Brain microvascular endothelial cell (primary cell): Measurements from ENCODE around the gene FSTL1.
A peak's percentile ranks its signal among the peaks of the same experiment; 100 is the strongest.

Experiments used
- DNase-seq: peaks from one replicate; pipeline ENCODE4 v3.0.0-alpha.2; 2020
- H3K27ac ChIP-seq: fragments of 250-450 bp; sonication (Bioruptor Pico); 2 replicates; pipeline ENCODE4 v1.5.1; 2020; ENCODE audit warnings: mild to moderate bottlenecking, moderate library complexity
- H3K27me3 ChIP-seq: fragments of 250-450 bp; sonication (Bioruptor Pico); replicated peaks from 2 replicates; pipeline ENCODE4 v1.5.1; 2020; ENCODE audit warnings: mild to moderate bottlenecking
- H3K36me3 ChIP-seq: fragments of 250-450 bp; sonication (Bioruptor Pico); replicated peaks from 2 replicates; pipeline ENCODE4 v1.5.1; 2020; ENCODE audit warnings: mild to moderate bottlenecking
- H3K4me3 ChIP-seq: 2 replicates; pipeline ENCODE4 v1.5.1; 2011; ENCODE audit warnings: low read depth, mild to moderate bottlenecking, control low read depth, low read length, moderate library complexity
- CTCF ChIP-seq: IDR thresholded peaks from 2 replicates; pipeline ENCODE4 v1.5.1; 2011; ENCODE audit warnings: low read depth, mild to moderate bottlenecking, moderate library complexity, low read length, control low read depth, inconsistent platforms; ENCODE audit errors: missing control alignments
- in situ Hi-C: cut with HindIII; loops from 2 replicates; pipeline ENCODE4 v1.10.0; 2017; ENCODE audit warnings: low sequenced_read_pairs, low pct_ligation_motif_present

Gene FSTL1

DNA sequence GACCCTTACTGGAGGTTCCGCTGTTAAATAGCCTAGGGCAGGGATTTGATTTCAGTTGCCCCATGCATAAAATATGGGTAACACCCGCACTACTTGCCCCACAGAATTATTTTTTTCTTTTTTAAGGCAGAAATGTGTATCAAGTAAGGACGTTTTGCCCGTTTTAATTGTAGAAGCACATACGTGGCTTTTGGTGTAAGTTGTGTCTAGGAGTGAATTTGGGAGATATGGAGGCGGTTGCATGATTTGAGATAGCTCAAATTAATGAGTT, 101.0 kb downstream of the FSTL1 start:
- Histone ChIP-seq H3K36me3 (no peaks in the 10 kb centered on the region), H3K27ac (peak overlapping the region; percentile 75), H3K4me3 (peak overlapping the region; percentile 87), H3K27me3 (no peaks in the 10 kb centered on the region)
- TF ChIP-seq CTCF = no peak
- no peak for DNase-seq
- in situ Hi-C loops = no loop called here

- Histone ChIP-seq H3K36me3 (no peaks in the 10 kb centered on the region), H3K27me3 (no peaks in the 10 kb centered on the region), H3K4me3 (peak within 1 kb of the TSS; percentile 87), H3K27ac (peak within 1 kb of the TSS; percentile 75)
- DNase-seq = peak; percentile 80
- TF ChIP-seq CTCF = no peak
- in situ Hi-C loops = no loop called here
These were observed 101.6 kb downstream of the FSTL1 start, which contains the start of gene LRRC58 for GRCh38 chr3:120348991-120349854. Gene LRRC58 (minus strand): TSS chr3:120349354. CDS start chr3:120349243, 111 bp downstream.

GRCh38 chr3:120348065-120348990, 102.5 kb downstream of the FSTL1 start:
- in situ Hi-C loops = no loop called here
- H3K27me3 ChIP-seq = no peaks in the 10 kb centered on the region
- TF ChIP-seq CTCF = no peak

DNA sequence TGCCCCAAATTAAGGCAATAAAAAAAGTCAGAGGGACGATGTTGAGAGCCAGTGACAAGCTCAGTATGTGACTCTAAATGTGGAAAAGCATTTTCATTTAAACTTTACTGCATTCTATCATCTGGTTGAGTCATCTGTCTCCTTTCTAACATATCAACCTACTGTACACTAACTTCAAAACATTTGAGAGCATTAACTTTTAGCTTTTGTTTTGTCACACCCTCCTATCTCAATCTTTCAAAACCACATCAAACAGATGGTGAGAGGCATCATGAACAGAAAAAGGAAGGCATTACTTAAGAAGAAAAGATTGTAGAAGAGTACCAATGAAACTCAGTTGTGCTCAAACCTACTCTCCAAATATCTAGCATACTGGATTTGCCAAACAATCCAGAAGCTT, 106.4 kb downstream of the FSTL1 start:
- in situ Hi-C loops = no loop called here
- DNase-seq = no peak
- Histone ChIP-seq H3K36me3 (no peaks in the 10 kb centered on the region), H3K4me3 (no peak overlapping the region), H3K27me3 (no peaks in the 10 kb centered on the region), H3K27ac (no peak overlapping the region)
- TF ChIP-seq CTCF = no peak

More at GRCh38 chr3:120348065-120348990, 102.5 kb downstream of the FSTL1 start:
- Histone ChIP-seq H3K27ac (peak overlapping the region; percentile 75), H3K36me3 (no peaks in the 10 kb centered on the region), H3K4me3 (peak overlapping the region; percentile 87)
- no peak for DNase-seq
